ENCODE results near the gene PEX7.
"Not testable (repeated sequence)": the region's sequence is repeated elsewhere in the genome, so short reads cannot be mapped to it uniquely, and the experiment has no call there.

PEX7 gene

GRCh38 chr6:136820561-136820960 lies 1.8 kb upstream of the PEX7 start:
- no peak for DNase-seq
- in situ Hi-C loops (cut with HindIII; ENCODE audit: low pct_ligation_motif_present, low pct_unique_long_range_greater_than_20kb, low sequenced_read_pairs), result no loop called here

GRCh38 chr6:136822046-136822375 lies 381 bp upstream of the PEX7 start:
- no peak for DNase-seq
- in situ Hi-C loops (cut with HindIII; ENCODE audit: low pct_ligation_motif_present, low pct_unique_long_range_greater_than_20kb, low sequenced_read_pairs), result no loop called here

- in situ Hi-C loops (cut with HindIII; ENCODE audit: low pct_ligation_motif_present, low pct_unique_long_range_greater_than_20kb, low sequenced_read_pairs), result no loop called here
- DNase-seq, result no peak
Measured at GRCh38 chr6:136823128-136823660, 802 bp downstream of the PEX7 start.

GRCh38 chr6:136826216-136826615 lies 3.8 kb downstream of the PEX7 start:
- in situ Hi-C loops (cut with HindIII; ENCODE audit: low pct_ligation_motif_present, low pct_unique_long_range_greater_than_20kb, low sequenced_read_pairs), result no loop called here
- DNase-seq, result no peak

GRCh38 chr6:136831873-136832562 lies 9.6 kb downstream of the PEX7 start:
- DNase-seq, result no peak
- in situ Hi-C loops (cut with HindIII; ENCODE audit: low pct_ligation_motif_present, low pct_unique_long_range_greater_than_20kb, low sequenced_read_pairs), result no loop called here

GRCh38 chr6:136840276-136841001 lies 18.0 kb downstream of the PEX7 start:
- no peak for DNase-seq
- in situ Hi-C loops (cut with HindIII; ENCODE audit: low pct_ligation_motif_present, low pct_unique_long_range_greater_than_20kb, low sequenced_read_pairs), result no loop called here

GRCh38 chr6:136843210-136843609 lies 20.8 kb downstream of the PEX7 start:
- in situ Hi-C loops (cut with HindIII; ENCODE audit: low pct_ligation_motif_present, low pct_unique_long_range_greater_than_20kb, low sequenced_read_pairs), result no loop called here
- no peak for DNase-seq

GRCh38 chr6:136846046-136846445 lies 23.7 kb downstream of the PEX7 start:
- peak; percentile 56 for DNase-seq
- in situ Hi-C loops (cut with HindIII; ENCODE audit: low pct_ligation_motif_present, low pct_unique_long_range_greater_than_20kb, low sequenced_read_pairs), result no loop called here

- DNase-seq; in situ Hi-C loops (cut with HindIII; ENCODE audit: low pct_ligation_motif_present, low pct_unique_long_range_greater_than_20kb, low sequenced_read_pairs): not testable (repeated sequence)
Measured at GRCh38 chr6:136846477-136846876, 24.1 kb downstream of the PEX7 start.

GRCh38 chr6:136849979-136850563 lies 27.7 kb downstream of the PEX7 start:
- in situ Hi-C loops (cut with HindIII; ENCODE audit: low pct_ligation_motif_present, low pct_unique_long_range_greater_than_20kb, low sequenced_read_pairs); DNase-seq: not testable (repeated sequence)

GRCh38 chr6:136859430-136859829 lies 37.0 kb downstream of the PEX7 start:
- in situ Hi-C loops (cut with HindIII; ENCODE audit: low pct_ligation_motif_present, low pct_unique_long_range_greater_than_20kb, low sequenced_read_pairs), result no loop called here
- no peak for DNase-seq

GRCh38 chr6:136860043-136860442 lies 37.7 kb downstream of the PEX7 start:
- no peak for DNase-seq
- in situ Hi-C loops (cut with HindIII; ENCODE audit: low pct_ligation_motif_present, low pct_unique_long_range_greater_than_20kb, low sequenced_read_pairs), result no loop called here

GRCh38 chr6:136862662-136863061 lies 40.3 kb downstream of the PEX7 start:
- DNase-seq, result no peak
- in situ Hi-C loops (cut with HindIII; ENCODE audit: low pct_ligation_motif_present, low pct_unique_long_range_greater_than_20kb, low sequenced_read_pairs), result no loop called here

- in situ Hi-C loops (cut with HindIII; ENCODE audit: low pct_ligation_motif_present, low pct_unique_long_range_greater_than_20kb, low sequenced_read_pairs), result no loop called here
- no peak for DNase-seq
Measured at GRCh38 chr6:136863752-136864151, 41.4 kb downstream of the PEX7 start.

- no peak for DNase-seq
- in situ Hi-C loops (cut with HindIII; ENCODE audit: low pct_ligation_motif_present, low pct_unique_long_range_greater_than_20kb, low sequenced_read_pairs), result no loop called here
Measured at GRCh38 chr6:136864676-136865075, 42.3 kb downstream of the PEX7 start.

GRCh38 chr6:136866872-136867416 lies 44.6 kb downstream of the PEX7 start:
- in situ Hi-C loops (cut with HindIII; ENCODE audit: low pct_ligation_motif_present, low pct_unique_long_range_greater_than_20kb, low sequenced_read_pairs), result no loop called here
- DNase-seq, result no peak

- in situ Hi-C loops (cut with HindIII; ENCODE audit: low pct_ligation_motif_present, low pct_unique_long_range_greater_than_20kb, low sequenced_read_pairs), result no loop called here
- no peak for DNase-seq
Measured at GRCh38 chr6:136869451-136869850, 47.1 kb downstream of the PEX7 start.

GRCh38 chr6:136873748-136874147 lies 51.4 kb downstream of the PEX7 start:
- in situ Hi-C loops (cut with HindIII; ENCODE audit: low pct_ligation_motif_present, low pct_unique_long_range_greater_than_20kb, low sequenced_read_pairs), result no loop called here
- DNase-seq, result peak; percentile 8

- DNase-seq; in situ Hi-C loops (cut with HindIII; ENCODE audit: low pct_ligation_motif_present, low pct_unique_long_range_greater_than_20kb, low sequenced_read_pairs): not testable (repeated sequence)
Measured at GRCh38 chr6:136876469-136876868, 54.1 kb downstream of the PEX7 start.

Data from ACHN (cell line).